Uterus (tissue), 2 donors: ENCODE results near the gene KLF3.

Experiments used
- POLR2A ChIP-seq, 2 donors: fragments of 450-650 bp; IDR thresholded peaks; one replicate each; pipeline ENCODE4 v1.6.1; 2016; ENCODE audit warnings: antibody characterized with exemption in 2 of 2, mild to moderate bottlenecking in 1 of 2, moderate library complexity in 1 of 2
- TF ChIP-seq, protein P1 (sequence below), 4 experiments: fragments of 200-600 bp in 2 of 4; fragments of 450-650 bp in 2 of 4; sonication (generic) in 2 of 4; IDR thresholded peaks; one replicate each; pipeline ENCODE4 v1.5.1; 2016 to 2019; ENCODE audit warnings: antibody characterized with exemption in 4 of 4, mild to moderate bottlenecking in 2 of 4, moderate library complexity in 1 of 4

DNA sequence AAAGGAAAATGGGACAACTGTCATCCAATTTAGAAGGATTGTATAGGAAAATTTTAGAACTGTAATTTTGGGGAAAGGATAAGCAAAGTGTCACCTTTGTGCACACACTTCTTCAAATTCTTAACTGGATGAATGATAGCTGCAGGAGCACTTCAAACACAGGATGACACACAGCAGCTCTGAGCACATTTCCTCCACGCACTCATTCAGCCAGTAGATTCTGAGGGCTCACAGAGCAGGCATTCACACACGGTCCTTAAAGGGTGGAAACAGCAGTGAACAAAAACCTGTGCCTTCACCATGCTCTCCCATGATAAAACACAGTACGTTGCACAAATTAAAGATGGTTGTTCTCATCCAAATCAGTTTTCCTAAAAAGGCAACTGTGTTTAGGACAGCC, 38.5 kb upstream of the KLF3 start:
- TF ChIP-seq, protein P1, sequence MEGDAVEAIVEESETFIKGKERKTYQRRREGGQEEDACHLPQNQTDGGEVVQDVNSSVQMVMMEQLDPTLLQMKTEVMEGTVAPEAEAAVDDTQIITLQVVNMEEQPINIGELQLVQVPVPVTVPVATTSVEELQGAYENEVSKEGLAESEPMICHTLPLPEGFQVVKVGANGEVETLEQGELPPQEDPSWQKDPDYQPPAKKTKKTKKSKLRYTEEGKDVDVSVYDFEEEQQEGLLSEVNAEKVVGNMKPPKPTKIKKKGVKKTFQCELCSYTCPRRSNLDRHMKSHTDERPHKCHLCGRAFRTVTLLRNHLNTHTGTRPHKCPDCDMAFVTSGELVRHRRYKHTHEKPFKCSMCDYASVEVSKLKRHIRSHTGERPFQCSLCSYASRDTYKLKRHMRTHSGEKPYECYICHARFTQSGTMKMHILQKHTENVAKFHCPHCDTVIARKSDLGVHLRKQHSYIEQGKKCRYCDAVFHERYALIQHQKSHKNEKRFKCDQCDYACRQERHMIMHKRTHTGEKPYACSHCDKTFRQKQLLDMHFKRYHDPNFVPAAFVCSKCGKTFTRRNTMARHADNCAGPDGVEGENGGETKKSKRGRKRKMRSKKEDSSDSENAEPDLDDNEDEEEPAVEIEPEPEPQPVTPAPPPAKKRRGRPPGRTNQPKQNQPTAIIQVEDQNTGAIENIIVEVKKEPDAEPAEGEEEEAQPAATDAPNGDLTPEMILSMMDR (IDR thresholded peaks at IDR 0.05) = no peak
- no peak for TF ChIP-seq POLR2A (IDR thresholded peaks at IDR 0.05)
